ENCODE measurements around the gene TPH2.

The TPH2 gene

GRCh38 chr12:71973687-71974086 lies 35.0 kb downstream of the TPH2 start:
- ChIA-PET CTCF (no interaction called here), POLR2A (no interaction called here)
- Histone ChIP-seq H3K4me1 (ENCODE audit: control extremely low read depth in 1 of 4, control insufficient read depth in 4 of 4, insufficient read depth in 4 of 4, low read length in 3 of 4) (no peaks in the 10 kb centered on the region), H3K9me3 (ENCODE audit: control extremely low read depth in 1 of 5, control insufficient read depth in 4 of 5, insufficient read depth in 2 of 5, low read depth in 1 of 5, low read length in 4 of 5) (no peaks in the 10 kb centered on the region), H3K27me3 (replicated peaks in 2 of 5; ENCODE audit: control insufficient read depth in 4 of 5, insufficient read depth in 5 of 5, low read length in 4 of 5) (no peaks in the 10 kb centered on the region), H3K27ac (ENCODE audit: insufficient read depth in 1 of 2, low read depth in 1 of 2, low read length in 2 of 2, poor library complexity in 1 of 2, severe bottlenecking in 2 of 2) (no peak overlapping the region), H3K4me3 (ENCODE audit: control insufficient read depth in 1 of 7, extremely low read depth in 1 of 7, insufficient read depth in 4 of 7, low read depth in 2 of 7, low read length in 6 of 7) (no peak overlapping the region), H3K36me3 (ENCODE audit: control insufficient read depth in 4 of 4, insufficient read depth in 4 of 4, low read length in 3 of 4) (no peaks in the 10 kb centered on the region)
- WGBS (ENCODE audit: insufficient coverage), result 94% methylated on average over 2 of the region's 4 CpGs
- no peak for DNase-seq

- peaks cover 0 to 6% (median 0%) of the 10 kb centered on the region in 5 experiments for H3K27me3 ChIP-seq (replicated peaks in 2 of 5; ENCODE audit: control insufficient read depth in 4 of 5, insufficient read depth in 5 of 5, low read length in 4 of 5)
- 80% methylated on average over 1 of the region's 2 CpGs for WGBS (ENCODE audit: insufficient coverage)
- no peaks in the 10 kb centered on the region for H3K4me1 ChIP-seq (ENCODE audit: control extremely low read depth in 1 of 4, control insufficient read depth in 4 of 4, insufficient read depth in 4 of 4, low read length in 3 of 4)
- H3K36me3 ChIP-seq (ENCODE audit: control insufficient read depth in 4 of 4, insufficient read depth in 4 of 4, low read length in 3 of 4), result no peaks in the 10 kb centered on the region
- no peak overlapping the region for H3K27ac ChIP-seq (ENCODE audit: insufficient read depth in 1 of 2, low read depth in 1 of 2, low read length in 2 of 2, poor library complexity in 1 of 2, severe bottlenecking in 2 of 2)
- ChIA-PET POLR2A (no interaction called here), CTCF (no interaction called here)
- no peak for DNase-seq
- no peaks in the 10 kb centered on the region for H3K9me3 ChIP-seq (ENCODE audit: control extremely low read depth in 1 of 5, control insufficient read depth in 4 of 5, insufficient read depth in 2 of 5, low read depth in 1 of 5, low read length in 4 of 5)
- H3K4me3 ChIP-seq (ENCODE audit: control insufficient read depth in 1 of 7, extremely low read depth in 1 of 7, insufficient read depth in 4 of 7, low read depth in 2 of 7, low read length in 6 of 7), result no peak overlapping the region
Observed at GRCh38 chr12:71980538-71980937, 41.9 kb downstream of the TPH2 start.

- peaks cover 0 to 6% (median 0%) of the 10 kb centered on the region in 5 experiments for H3K27me3 ChIP-seq (replicated peaks in 2 of 5; ENCODE audit: control insufficient read depth in 4 of 5, insufficient read depth in 5 of 5, low read length in 4 of 5)
- no peak overlapping the region for H3K27ac ChIP-seq (ENCODE audit: insufficient read depth in 1 of 2, low read depth in 1 of 2, low read length in 2 of 2, poor library complexity in 1 of 2, severe bottlenecking in 2 of 2)
- H3K4me3 ChIP-seq (ENCODE audit: control insufficient read depth in 1 of 7, extremely low read depth in 1 of 7, insufficient read depth in 4 of 7, low read depth in 2 of 7, low read length in 6 of 7), result no peak overlapping the region
- no peaks in the 10 kb centered on the region for H3K36me3 ChIP-seq (ENCODE audit: control insufficient read depth in 4 of 4, insufficient read depth in 4 of 4, low read length in 3 of 4)
- no peaks in the 10 kb centered on the region for H3K9me3 ChIP-seq (ENCODE audit: control extremely low read depth in 1 of 5, control insufficient read depth in 4 of 5, insufficient read depth in 2 of 5, low read depth in 1 of 5, low read length in 4 of 5)
- WGBS (ENCODE audit: insufficient coverage), result 100% methylated on average over 1 of the region's 1 CpG
- no peak for DNase-seq
- no peaks in the 10 kb centered on the region for H3K4me1 ChIP-seq (ENCODE audit: control extremely low read depth in 1 of 4, control insufficient read depth in 4 of 4, insufficient read depth in 4 of 4, low read length in 3 of 4)
- POLR2A ChIA-PET, result no interaction called here
- CTCF ChIA-PET, result no interaction called here
Observed at GRCh38 chr12:71981149-71981548, 42.5 kb downstream of the TPH2 start.

- POLR2A ChIA-PET, result interaction anchor here (0.6 kb wide), 1 partner anchor 193 kb away, joined by 6 read pairs; no protein-coding TSS in a partner anchor
Observed at GRCh38 chr12:71994715-71995114, 56.1 kb downstream of the TPH2 start.

GRCh38 chr12:71999795-72000194 lies 61.1 kb downstream of the TPH2 start:
- no CpG with 5 or more reads among the region's 1 CpG for WGBS (ENCODE audit: insufficient coverage)
- Histone ChIP-seq H3K36me3 (ENCODE audit: control insufficient read depth in 4 of 4, insufficient read depth in 4 of 4, low read length in 3 of 4) (no peaks in the 10 kb centered on the region), H3K9me3 (ENCODE audit: control extremely low read depth in 1 of 5, control insufficient read depth in 4 of 5, insufficient read depth in 2 of 5, low read depth in 1 of 5, low read length in 4 of 5) (peaks cover 0 to 2% (median 0%) of the 10 kb centered on the region in 5 experiments), H3K4me3 (ENCODE audit: control insufficient read depth in 1 of 7, extremely low read depth in 1 of 7, insufficient read depth in 4 of 7, low read depth in 2 of 7, low read length in 6 of 7) (no peak overlapping the region), H3K27ac (ENCODE audit: insufficient read depth in 1 of 2, low read depth in 1 of 2, low read length in 2 of 2, poor library complexity in 1 of 2, severe bottlenecking in 2 of 2) (no peak overlapping the region), H3K27me3 (replicated peaks in 2 of 5; ENCODE audit: control insufficient read depth in 4 of 5, insufficient read depth in 5 of 5, low read length in 4 of 5) (peaks cover 0 to 7% (median 0%) of the 10 kb centered on the region in 5 experiments), H3K4me1 (ENCODE audit: control extremely low read depth in 1 of 4, control insufficient read depth in 4 of 4, insufficient read depth in 4 of 4, low read length in 3 of 4) (no peaks in the 10 kb centered on the region)
- DNase-seq, result no peak
- ChIA-PET CTCF (interaction anchor here (1.3 kb wide), 1 partner anchor 8 kb away, joined by 3 read pairs; no protein-coding TSS in a partner anchor), POLR2A (no interaction called here)

More at GRCh38 chr12:71994715-71995114, 56.1 kb downstream of the TPH2 start:
- no peak overlapping the region for H3K4me3 ChIP-seq (ENCODE audit: control insufficient read depth in 1 of 7, extremely low read depth in 1 of 7, insufficient read depth in 4 of 7, low read depth in 2 of 7, low read length in 6 of 7)
- CTCF ChIA-PET, result interaction anchor here (0.7 to 0.9 kb wide), 2 partner anchors 19 to 29 kb away, joined by 3 to 4 read pairs; no protein-coding TSS in a partner anchor
- no peaks in the 10 kb centered on the region for H3K9me3 ChIP-seq (ENCODE audit: control extremely low read depth in 1 of 5, control insufficient read depth in 4 of 5, insufficient read depth in 2 of 5, low read depth in 1 of 5, low read length in 4 of 5)
- no peak overlapping the region for H3K27ac ChIP-seq (ENCODE audit: insufficient read depth in 1 of 2, low read depth in 1 of 2, low read length in 2 of 2, poor library complexity in 1 of 2, severe bottlenecking in 2 of 2)
- no peaks in the 10 kb centered on the region for H3K36me3 ChIP-seq (ENCODE audit: control insufficient read depth in 4 of 4, insufficient read depth in 4 of 4, low read length in 3 of 4)
- WGBS (ENCODE audit: insufficient coverage), result 92% methylated on average over 2 of the region's 2 CpGs
- DNase-seq, result no peak
- no peaks in the 10 kb centered on the region for H3K4me1 ChIP-seq (ENCODE audit: control extremely low read depth in 1 of 4, control insufficient read depth in 4 of 4, insufficient read depth in 4 of 4, low read length in 3 of 4)
- H3K27me3 ChIP-seq (replicated peaks in 2 of 5; ENCODE audit: control insufficient read depth in 4 of 5, insufficient read depth in 5 of 5, low read length in 4 of 5), result peaks cover 0 to 5% (median 3%) of the 10 kb centered on the region in 5 experiments

- peaks cover 0 to 2% (median 0%) of the 10 kb centered on the region in 5 experiments for H3K9me3 ChIP-seq (ENCODE audit: control extremely low read depth in 1 of 5, control insufficient read depth in 4 of 5, insufficient read depth in 2 of 5, low read depth in 1 of 5, low read length in 4 of 5)
- no peaks in the 10 kb centered on the region for H3K36me3 ChIP-seq (ENCODE audit: control insufficient read depth in 4 of 4, insufficient read depth in 4 of 4, low read length in 3 of 4)
- no peaks in the 10 kb centered on the region for H3K4me1 ChIP-seq (ENCODE audit: control extremely low read depth in 1 of 4, control insufficient read depth in 4 of 4, insufficient read depth in 4 of 4, low read length in 3 of 4)
- ChIA-PET POLR2A (no interaction called here), CTCF (no interaction called here)
- no peak for DNase-seq
- H3K27me3 ChIP-seq (replicated peaks in 2 of 5; ENCODE audit: control insufficient read depth in 4 of 5, insufficient read depth in 5 of 5, low read length in 4 of 5), result peaks cover 0 to 6% (median 0%) of the 10 kb centered on the region in 5 experiments
- no peak overlapping the region for H3K4me3 ChIP-seq (ENCODE audit: control insufficient read depth in 1 of 7, extremely low read depth in 1 of 7, insufficient read depth in 4 of 7, low read depth in 2 of 7, low read length in 6 of 7)
- WGBS (ENCODE audit: insufficient coverage), result 100% methylated on average over 3 of the region's 9 CpGs
- H3K27ac ChIP-seq (ENCODE audit: insufficient read depth in 1 of 2, low read depth in 1 of 2, low read length in 2 of 2, poor library complexity in 1 of 2, severe bottlenecking in 2 of 2), result no peak overlapping the region
Observed at GRCh38 chr12:72000969-72001648, 62.5 kb downstream of the TPH2 start.

GRCh38 chr12:72006766-72007165 lies 68.1 kb downstream of the TPH2 start:
- Histone ChIP-seq H3K27ac (ENCODE audit: insufficient read depth in 1 of 2, low read depth in 1 of 2, low read length in 2 of 2, poor library complexity in 1 of 2, severe bottlenecking in 2 of 2) (no peak overlapping the region), H3K4me1 (ENCODE audit: control extremely low read depth in 1 of 4, control insufficient read depth in 4 of 4, insufficient read depth in 4 of 4, low read length in 3 of 4) (no peaks in the 10 kb centered on the region), H3K27me3 (replicated peaks in 2 of 5; ENCODE audit: control insufficient read depth in 4 of 5, insufficient read depth in 5 of 5, low read length in 4 of 5) (peaks cover 0 to 7% (median 0%) of the 10 kb centered on the region in 5 experiments), H3K4me3 (ENCODE audit: control insufficient read depth in 1 of 7, extremely low read depth in 1 of 7, insufficient read depth in 4 of 7, low read depth in 2 of 7, low read length in 6 of 7) (no peak overlapping the region), H3K36me3 (ENCODE audit: control insufficient read depth in 4 of 4, insufficient read depth in 4 of 4, low read length in 3 of 4) (no peaks in the 10 kb centered on the region), H3K9me3 (ENCODE audit: control extremely low read depth in 1 of 5, control insufficient read depth in 4 of 5, insufficient read depth in 2 of 5, low read depth in 1 of 5, low read length in 4 of 5) (no peaks in the 10 kb centered on the region)
- ChIA-PET CTCF (no interaction called here), POLR2A (no interaction called here)
- DNase-seq, result no peak
- WGBS (ENCODE audit: insufficient coverage), result 100% methylated on average over 1 of the region's 2 CpGs
